HG03060 (cell line): Measurements from ENCODE around the gene ZNF189.
A peak's percentile ranks its signal among the peaks of the same experiment; 100 is the strongest.

Experiments
- ATAC-seq: cut with Tn5 transposase; IDR thresholded peaks from one replicate; pipeline ENCODE4 v1.9.1; 2021; ENCODE audit warnings: low read depth, moderate number of reproducible peaks; ENCODE audit not compliant: unreplicated experiment

ZNF189 gene

GRCh38 chr9:101417977-101418376 lies 19.3 kb downstream of the ZNF189 start:
- no peak for ATAC-seq

GRCh38 chr9:101418518-101419430 lies 20.1 kb downstream of the ZNF189 start:
- ATAC-seq = no peak

DNA sequence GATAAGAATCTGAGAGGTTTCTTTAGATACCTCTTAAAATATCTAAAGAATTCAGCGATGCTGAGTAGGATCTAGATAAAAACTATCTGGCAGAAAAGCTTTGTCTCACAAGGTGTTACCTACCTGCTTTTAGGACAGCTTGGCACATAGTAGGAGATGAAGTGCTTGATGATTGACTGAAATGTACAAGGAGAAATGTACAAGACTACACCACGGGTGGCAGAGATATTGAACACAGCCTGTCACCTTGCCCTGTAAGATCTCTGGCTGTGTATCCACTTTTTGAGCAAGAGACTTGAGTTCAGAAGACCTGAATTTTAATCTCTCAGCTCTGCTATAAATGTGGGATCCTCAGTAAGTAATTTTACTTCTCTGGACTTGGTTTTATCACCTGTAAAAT lies 21.2 kb downstream of the ZNF189 start:
- no peak for ATAC-seq

GRCh38 chr9:101421653-101422065 lies 23.0 kb downstream of the ZNF189 start:
- ATAC-seq = no peak

- no peak for ATAC-seq
Measured at GRCh38 chr9:101427358-101427757, 28.7 kb downstream of the ZNF189 start.

- ATAC-seq = peak; percentile 56
Measured at GRCh38 chr9:101427957-101428655, 29.5 kb downstream of the ZNF189 start.

- ATAC-seq = no peak
Measured at GRCh38 chr9:101428909-101429308, 30.3 kb downstream of the ZNF189 start.

DNA sequence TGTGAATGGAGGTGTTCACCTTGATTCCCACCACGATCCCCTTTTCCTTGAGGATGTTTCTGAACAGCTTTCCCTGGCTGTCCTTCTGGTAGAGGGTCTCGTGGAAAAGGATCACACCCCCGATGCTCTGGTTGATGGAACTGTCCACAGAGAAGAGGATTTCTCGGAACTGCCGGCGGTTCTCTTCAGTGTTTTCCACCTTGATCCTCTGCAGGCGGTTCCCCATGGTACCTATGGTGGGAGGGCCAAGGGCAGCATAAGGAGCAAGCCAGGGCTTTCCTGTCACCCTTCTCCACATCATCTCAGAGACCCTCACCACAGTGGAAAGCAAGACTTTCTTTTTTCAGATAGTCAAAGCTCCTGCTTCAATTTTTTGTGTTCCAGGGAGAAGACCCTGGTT lies 31.1 kb downstream of the ZNF189 start:
- no peak for ATAC-seq

DNA sequence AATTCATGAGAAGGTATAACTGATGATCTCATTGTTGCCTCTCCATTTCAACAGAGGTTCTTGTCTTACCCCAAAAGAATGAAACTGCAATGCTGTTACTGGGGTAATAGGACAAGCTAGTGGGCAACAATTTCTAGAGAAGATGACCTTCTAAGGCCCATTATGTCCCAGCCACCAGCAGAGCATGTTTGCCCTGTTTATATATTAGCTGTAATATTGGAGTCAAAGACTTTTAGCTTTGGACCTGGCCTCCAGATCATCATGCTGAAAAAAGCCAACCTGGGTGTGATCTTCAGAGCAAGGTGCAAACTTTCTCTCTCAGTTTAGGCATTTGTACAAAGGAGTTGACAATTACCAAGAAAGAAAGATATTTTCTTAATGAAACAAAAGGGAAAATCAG lies 33.5 kb downstream of the ZNF189 start:
- no peak for ATAC-seq

DNA sequence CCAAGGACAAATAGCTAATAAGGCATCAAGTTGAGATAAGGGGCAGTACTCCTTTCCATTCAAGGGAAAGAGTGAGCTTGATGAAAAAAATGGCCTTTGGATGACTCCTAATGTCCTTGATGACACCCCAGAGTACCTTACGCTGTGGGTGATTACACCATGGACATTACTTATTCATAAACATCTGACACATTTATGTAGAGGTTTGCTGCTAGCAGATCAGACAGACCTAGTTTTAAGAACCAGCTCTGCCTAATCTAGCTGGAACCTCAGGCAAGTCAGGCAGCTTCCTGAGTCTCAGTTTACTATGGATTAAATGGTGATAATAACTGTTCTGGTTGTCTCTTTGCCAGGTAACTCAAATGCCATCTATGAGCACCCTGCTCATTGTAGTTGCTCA lies 34.1 kb downstream of the ZNF189 start:
- ATAC-seq = no peak

- no peak for ATAC-seq
Measured at GRCh38 chr9:101433229-101433628, 34.6 kb downstream of the ZNF189 start.

DNA sequence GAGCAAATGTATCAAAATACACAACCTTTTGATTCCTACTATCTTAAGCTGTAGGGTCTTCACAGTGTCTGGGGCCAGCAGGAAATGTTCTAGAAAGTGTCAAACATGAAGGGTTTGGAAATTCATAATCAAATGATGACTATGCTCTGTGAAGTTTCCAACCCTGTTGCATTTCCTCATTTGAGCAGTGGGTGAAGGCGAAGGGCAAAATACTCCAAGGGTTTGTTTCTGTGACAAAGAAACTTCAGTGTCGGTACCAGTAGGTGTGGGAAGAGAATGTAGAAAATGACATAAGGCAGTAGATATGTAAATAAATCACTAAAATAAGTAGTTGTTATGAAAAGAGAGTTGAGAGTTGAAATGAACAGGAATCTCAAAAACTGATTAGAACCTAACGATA lies 36.3 kb downstream of the ZNF189 start:
- no peak for ATAC-seq

DNA sequence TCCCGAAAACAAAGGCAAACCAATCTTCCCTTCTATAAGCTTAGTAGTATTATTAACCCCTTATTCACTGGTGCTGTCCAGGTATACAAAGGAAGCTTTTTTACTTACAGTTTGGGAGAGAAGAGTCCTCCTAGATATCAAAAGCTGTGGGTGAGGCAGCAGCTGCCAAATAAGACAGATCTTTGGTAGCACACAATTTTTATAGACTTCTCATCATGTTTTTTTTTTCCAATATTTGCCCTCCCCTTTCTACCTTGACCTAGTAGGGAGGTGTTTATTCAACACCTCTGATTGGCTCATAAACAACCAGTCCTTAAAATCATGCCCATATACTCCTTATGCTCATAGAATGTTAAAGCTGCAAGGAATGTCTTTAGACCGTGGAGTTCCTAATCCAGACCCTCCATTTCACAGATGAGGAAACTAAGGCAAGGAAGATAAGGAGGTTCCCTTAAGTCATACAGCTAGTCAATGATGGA lies 37.0 kb downstream of the ZNF189 start, which contains the start of gene ALDOB:
ALDOB (minus strand) TSS at position 174 of the 479 bp plus-strand sequence. CDS start 4,887 bp downstream, outside the sequence.
- ATAC-seq = no peak

DNA sequence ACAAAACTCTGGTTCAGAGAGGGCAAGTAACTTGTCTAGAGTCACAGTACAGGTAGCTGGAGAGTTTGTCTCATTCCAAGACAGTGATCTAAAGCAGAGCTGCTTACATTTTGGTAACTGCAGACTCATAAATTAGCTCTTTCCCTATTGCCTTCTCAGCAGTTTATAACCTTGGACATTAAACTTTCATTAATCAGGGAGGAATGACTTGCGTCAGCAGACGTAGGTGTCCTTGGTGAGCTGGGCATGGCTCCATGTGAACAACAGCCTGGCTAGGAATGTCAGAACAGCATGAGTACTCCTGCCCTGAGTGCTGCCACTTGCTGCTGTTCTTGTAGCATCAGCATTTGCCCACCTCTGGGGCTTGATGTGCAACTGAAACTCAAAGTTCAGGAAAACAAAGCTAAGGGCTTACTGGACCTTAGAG lies 39.2 kb downstream of the ZNF189 start:
- no peak for ATAC-seq

GRCh38 chr9:101438523-101438922 lies 39.9 kb downstream of the ZNF189 start:
- no peak for ATAC-seq

GRCh38 chr9:101440714-101441230 lies 42.1 kb downstream of the ZNF189 start:
- ATAC-seq = no peak

DNA sequence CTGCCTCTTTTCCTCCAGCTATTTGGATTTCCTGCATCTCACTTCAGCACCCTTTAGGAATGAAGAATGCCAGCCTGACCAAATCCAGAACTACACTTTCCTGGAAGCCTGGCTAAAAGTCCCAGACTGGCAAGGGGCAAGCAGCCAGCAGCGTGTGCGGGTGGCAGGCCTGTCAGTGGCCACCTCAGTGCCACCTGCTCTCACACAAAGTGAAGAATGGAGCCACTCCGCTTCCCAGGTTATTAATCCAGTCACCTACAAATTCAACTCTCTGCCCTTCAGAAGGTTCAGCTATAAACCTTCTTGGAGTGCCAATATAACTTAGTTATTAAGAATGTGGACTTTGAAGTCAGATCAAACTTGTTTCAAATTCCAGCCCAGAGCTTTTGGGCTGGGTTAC lies 43.7 kb downstream of the ZNF189 start:
- no peak for ATAC-seq

- no peak for ATAC-seq
Measured at GRCh38 chr9:101442736-101443135, 44.1 kb downstream of the ZNF189 start.

- no peak for ATAC-seq
Measured at GRCh38 chr9:101443364-101443771, 44.7 kb downstream of the ZNF189 start.

- no peak for ATAC-seq
Measured at GRCh38 chr9:101445353-101446029, 46.8 kb downstream of the ZNF189 start.

DNA sequence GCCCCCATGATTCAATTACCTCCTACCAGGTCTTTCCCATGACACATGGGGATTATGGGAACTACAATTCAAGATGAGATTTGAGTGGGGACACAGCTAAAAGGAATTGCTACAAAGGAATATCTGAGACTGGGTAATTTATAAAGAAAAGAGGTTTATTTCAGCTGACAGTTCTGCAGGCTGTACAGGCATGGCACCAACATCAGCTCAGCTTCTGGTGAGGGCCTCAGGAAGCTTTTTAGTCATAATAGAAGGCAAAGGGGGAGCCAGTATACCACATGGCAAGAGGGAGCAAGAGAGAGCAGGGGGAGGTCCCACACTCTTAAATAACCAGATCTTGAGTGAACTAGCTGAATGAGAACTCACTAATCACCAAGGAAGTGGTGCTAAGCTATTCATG lies 48.1 kb downstream of the ZNF189 start:
- no peak for ATAC-seq
